Middle frontal gyrus (tissue), 1 donor: ENCODE data around the gene ATXN1.

Experiments
- DNase-seq: peaks from one replicate; pipeline ENCODE4 v3.0.0-alpha.2; 2015; ENCODE audit warnings: low spot score; ENCODE audit errors: extremely low spot score

Gene ATXN1

GRCh38 chr6:16783509-16783908 lies 22.2 kb upstream of the ATXN1 start:
- DNase-seq: no peak

- DNase-seq: no peak
Observed at GRCh38 chr6:16782278-16782677, 21.0 kb upstream of the ATXN1 start.

GRCh38 chr6:16781348-16782169 lies 20.3 kb upstream of the ATXN1 start:
- no peak for DNase-seq

- DNase-seq: no peak
Observed at GRCh38 chr6:16778521-16778920, 17.3 kb upstream of the ATXN1 start.

GRCh38 chr6:16777794-16778193 lies 16.5 kb upstream of the ATXN1 start:
- DNase-seq: no peak

GRCh38 chr6:16776394-16777017 lies 15.2 kb upstream of the ATXN1 start:
- no peak for DNase-seq

GRCh38 chr6:16774437-16774836 lies 13.2 kb upstream of the ATXN1 start:
- DNase-seq: no peak

GRCh38 chr6:16773362-16773761 lies 12.1 kb upstream of the ATXN1 start:
- DNase-seq: no peak

- DNase-seq: no peak
Observed at GRCh38 chr6:16770701-16771569, 9.7 kb upstream of the ATXN1 start.

GRCh38 chr6:16769986-16770376 lies 8.7 kb upstream of the ATXN1 start:
- DNase-seq: no peak

- DNase-seq: no peak
Observed at GRCh38 chr6:16769131-16769985, 8.1 kb upstream of the ATXN1 start.

- no peak for DNase-seq
Observed at GRCh38 chr6:16768477-16768830, 7.2 kb upstream of the ATXN1 start.

- no peak for DNase-seq
Observed at GRCh38 chr6:16767765-16768476, 6.7 kb upstream of the ATXN1 start.

- DNase-seq: no peak
Observed at GRCh38 chr6:16766836-16767745, 5.8 kb upstream of the ATXN1 start.

- no peak for DNase-seq
Observed at GRCh38 chr6:16766043-16766536, 4.8 kb upstream of the ATXN1 start.

GRCh38 chr6:16765235-16765634 lies 4.0 kb upstream of the ATXN1 start:
- no peak for DNase-seq

GRCh38 chr6:16764188-16764950 lies 3.1 kb upstream of the ATXN1 start:
- no peak for DNase-seq
